ENCODE measurements around the gene MAPK1. TPM values are rescaled to one million over a fixed set of nuclear protein-coding genes. Genes with fewer than 3 reads are reported as not detected.

MAPK1 gene
- total and polyA plus RNA-seq, 9 of the 15 experiments (the other 6 are each of a cell fraction or from before 2014, with no cell fraction given), result 46.3 to 575 (median 283) TPM

- TF ChIP-seq E4F1 (CRISPR knock-in tag; IDR thresholded peaks at IDR 0.05; ENCODE audit: borderline replicate concordance), result no peak
- no peak for TF ChIP-seq ERF (CRISPR knock-in tag; IDR thresholded peaks at IDR 0.05)
- no peak for TF ChIP-seq ETV5 (CRISPR knock-in tag; IDR thresholded peaks at IDR 0.05; ENCODE audit: low read depth)
- TF ChIP-seq PRMT5 (CRISPR knock-in tag; IDR thresholded peaks at IDR 0.05), result no peak
- no peak for TF ChIP-seq REST (IDR thresholded peaks at IDR 0.05; ENCODE audit: borderline replicate concordance)
- TF ChIP-seq REST (CRISPR knock-in tag; IDR thresholded peaks at IDR 0.05; ENCODE audit: low read depth), result no peak
- no peak for TF ChIP-seq RBM34 (IDR thresholded peaks at IDR 0.05; ENCODE audit: borderline replicate concordance, insufficient read depth, low read length)
- TF ChIP-seq ATF1 (CRISPR knock-in tag; IDR thresholded peaks at IDR 0.05), result no peak
- TF ChIP-seq ATF1 (tag; IDR thresholded peaks at IDR 0.05), result 0 out of 2 replicates have a peak, but pooled peaks have one; percentile 21
- no peak for TF ChIP-seq SAFB2 (IDR thresholded peaks at IDR 0.05; ENCODE audit: borderline replicate concordance, low read depth, low read length, severe bottlenecking)
- TF ChIP-seq ZNF444 (CRISPR knock-in tag; IDR thresholded peaks at IDR 0.05), result no peak
- TF ChIP-seq PHB (CRISPR knock-in tag; IDR thresholded peaks at IDR 0.05), result no peak
- no peak for TF ChIP-seq RERE (CRISPR knock-in tag; IDR thresholded peaks at IDR 0.05; ENCODE audit: borderline replicate concordance)
- peak; percentile 2 for TF ChIP-seq ZFP36 (IDR thresholded peaks at IDR 0.05; ENCODE audit: low read depth, low read length, partially characterized antibody)
Observed at GRCh38 chr22:21909871-21910270, 42.4 kb upstream of the MAPK1 start (continued).
